BE2C (cell line): Measurements from ENCODE around the gene TMEM120A.

Experiments
- DNase-seq: peaks from one replicate; pipeline ENCODE4 v3.0.0-alpha.2; 2020
- H3K27me3 ChIP-seq: fragments of 250-450 bp; sonication (Bioruptor Pico); 2 replicates; pipeline ENCODE4 v1.5.1; 2020; ENCODE audit warnings: mild to moderate bottlenecking
- H3K36me3 ChIP-seq: fragments of 250-450 bp; sonication (Bioruptor Pico); 2 replicates; pipeline ENCODE4 v1.5.1; 2020; ENCODE audit warnings: mild to moderate bottlenecking
- H3K4me1 ChIP-seq: fragments of 250-450 bp; sonication (Bioruptor Pico); 2 replicates; pipeline ENCODE4 v1.5.1; 2020
- H3K4me3 ChIP-seq: 2 replicates; pipeline ENCODE4 v1.5.1; 2011; ENCODE audit warnings: low read depth, low read length
- H3K9me3 ChIP-seq: fragments of 250-450 bp; sonication (Bioruptor Pico); 2 replicates; pipeline ENCODE4 v1.5.1; 2020
- CTCF ChIP-seq: IDR thresholded peaks from 2 replicates; pipeline ENCODE4 v1.5.1; 2012; ENCODE audit warnings: mild to moderate bottlenecking, low read depth, low read length

The TMEM120A gene

GRCh38 chr7:75981453-75982305, 12.7 kb downstream of the TMEM120A start:
- no peak for TF ChIP-seq CTCF
- Histone ChIP-seq H3K9me3 (no peaks in the 10 kb centered on the region), H3K27me3 (no peaks in the 10 kb centered on the region), H3K36me3 (peaks cover 26% of the 10 kb centered on the region), H3K4me1 (peaks cover 7% of the 10 kb centered on the region), H3K4me3 (no peak overlapping the region)
- no peak for DNase-seq

- H3K4me3 ChIP-seq, result no peak overlapping the region
- TF ChIP-seq CTCF, result no peak
- H3K9me3 ChIP-seq, result no peaks in the 10 kb centered on the region
- H3K27me3 ChIP-seq, result no peaks in the 10 kb centered on the region
- H3K36me3 ChIP-seq, result peaks cover 26% of the 10 kb centered on the region
- DNase-seq, result no peak
- H3K4me1 ChIP-seq, result peaks cover 7% of the 10 kb centered on the region
These were observed 13.3 kb downstream of the TMEM120A start for GRCh38 chr7:75981203-75981452.

- Histone ChIP-seq H3K36me3 (peaks cover 23% of the 10 kb centered on the region), H3K9me3 (no peaks in the 10 kb centered on the region), H3K4me1 (peaks cover 7% of the 10 kb centered on the region)
These were observed 13.8 kb downstream of the TMEM120A start for GRCh38 chr7:75980430-75981202.

GRCh38 chr7:75979759-75980429, 14.5 kb downstream of the TMEM120A start:
- Histone ChIP-seq H3K27me3 (no peaks in the 10 kb centered on the region), H3K9me3 (no peaks in the 10 kb centered on the region), H3K4me3 (no peak overlapping the region), H3K36me3 (peaks cover 16% of the 10 kb centered on the region), H3K4me1 (peaks cover 7% of the 10 kb centered on the region; the same call in 1 of the 2 replicates)
- peak; percentile 30 for DNase-seq
- TF ChIP-seq CTCF, result no peak

More at GRCh38 chr7:75980430-75981202, 13.8 kb downstream of the TMEM120A start:
- Histone ChIP-seq H3K27me3 (no peaks in the 10 kb centered on the region), H3K4me3 (no peak overlapping the region)
- TF ChIP-seq CTCF, result no peak
- DNase-seq, result peak; percentile 5

GRCh38 chr7:75977743-75978142, 16.7 kb downstream of the TMEM120A start:
- peaks cover 4% of the 10 kb centered on the region for H3K36me3 ChIP-seq
- DNase-seq, result peak; percentile 40
- no peaks in the 10 kb centered on the region for H3K27me3 ChIP-seq
- peaks cover 7% of the 10 kb centered on the region; the same call in 1 of the 2 replicates for H3K4me1 ChIP-seq
- H3K9me3 ChIP-seq, result no peaks in the 10 kb centered on the region
- TF ChIP-seq CTCF, result no peak
- H3K4me3 ChIP-seq, result no peak overlapping the region
